Loucy (cell line): ENCODE measurements around the gene ATP1B2.

Experiments
- CTCF ChIP-seq: fragments of 200-600 bp; sonication (generic); conservative IDR thresholded peaks from 2 replicates; pipeline ENCODE4 v1.5.1; 2014; ENCODE audit warnings: mild to moderate bottlenecking, antibody characterized with exemption, low read length
- EZH2phosphoT487 ChIP-seq: fragments of 200-600 bp; IDR thresholded peaks from 2 replicates; pipeline ENCODE4 v1.6.1; 2018; ENCODE audit warnings: antibody characterized with exemption, mild to moderate bottlenecking, moderate library complexity, borderline replicate concordance

- TF ChIP-seq CTCF, result no peak
- TF ChIP-seq EZH2phosphoT487, result no peak
Measured at GRCh38 chr17:7610641-7611040, 40.1 kb upstream of the ATP1B2 start.
